Glomerular visceral epithelial cell (primary cell): ENCODE measurements around the gene MRPS24.
"Not testable (repeated sequence)": the region's sequence is repeated elsewhere in the genome, so short reads cannot be mapped to it uniquely, and the experiment has no call there.

Experiments
- DNase-seq: peaks from one replicate; pipeline ENCODE4 v3.0.0-alpha.2; 2016; ENCODE audit errors: extremely low spot score

MRPS24 gene

GRCh38 chr7:43869006-43869866 is at the start of gene MRPS24:
Gene MRPS24, minus strand, starts transcription at chr7:43869517. Its CDS starts 22 bp downstream, at chr7:43869495.
- DNase-seq = peak; percentile 96

GRCh38 chr7:43915907-43916306 is 46.6 kb upstream of the MRPS24 start:
- DNase-seq = no peak

GRCh38 chr7:43914795-43915194 is 45.5 kb upstream of the MRPS24 start:
- no peak for DNase-seq

- peak; percentile 41 for DNase-seq
Observed at GRCh38 chr7:43906331-43907010, 37.2 kb upstream of the MRPS24 start, which contains the start of gene URGCP. Gene URGCP, minus strand, starts transcription at chr7:43906596. Its CDS starts 21 bp downstream, at chr7:43906575.

- DNase-seq = peak; percentile 35
Observed at GRCh38 chr7:43905956-43906330, 36.6 kb upstream of the MRPS24 start.

GRCh38 chr7:43905209-43905946 is 36.1 kb upstream of the MRPS24 start:
- peak; percentile 31 for DNase-seq

- DNase-seq = no peak
Observed at GRCh38 chr7:43904533-43905208, 35.4 kb upstream of the MRPS24 start.

GRCh38 chr7:43902542-43903054 is 33.3 kb upstream of the MRPS24 start:
- no peak for DNase-seq

GRCh38 chr7:43898571-43898970 is 29.3 kb upstream of the MRPS24 start:
- DNase-seq = not testable (repeated sequence)

- no peak for DNase-seq
Observed at GRCh38 chr7:43895847-43896415, 26.6 kb upstream of the MRPS24 start.

GRCh38 chr7:43891069-43891955 is 22.0 kb upstream of the MRPS24 start:
- no peak for DNase-seq

GRCh38 chr7:43890468-43890867 is 21.2 kb upstream of the MRPS24 start:
- no peak for DNase-seq

GRCh38 chr7:43888993-43889945 is 20.0 kb upstream of the MRPS24 start:
- DNase-seq = no peak

GRCh38 chr7:43884617-43885016 is 15.3 kb upstream of the MRPS24 start:
- no peak for DNase-seq

GRCh38 chr7:43884209-43884608 is 14.9 kb upstream of the MRPS24 start:
- DNase-seq = no peak

- no peak for DNase-seq
Observed at GRCh38 chr7:43880596-43880995, 11.3 kb upstream of the MRPS24 start.

- peak; percentile 65 for DNase-seq
Observed at GRCh38 chr7:43879477-43879876, 10.2 kb upstream of the MRPS24 start.

GRCh38 chr7:43878867-43879266 is 9.6 kb upstream of the MRPS24 start:
- no peak for DNase-seq
